ENCODE measurements around the gene PDE3A. TPM values are rescaled to one million over a fixed set of nuclear protein-coding genes. Genes with fewer than 3 reads are reported as not detected.

PDE3A gene
- total RNA-seq, 1 donor from 2014 or later, result 27.9 TPM

- no peak for TF ChIP-seq CTCF (IDR thresholded peaks at IDR 0.05)
- DNase-seq (ENCODE audit: low spot score), result no peak
- no peaks in the 10 kb centered on the region for H3K4me1 Mint-ChIP-seq (ENCODE audit: low read depth)
- H3K27ac Mint-ChIP-seq (ENCODE audit: unreplicated experiment), result no peak overlapping the region
- peaks cover 7% of the 10 kb centered on the region for H3K9me3 Mint-ChIP-seq (ENCODE audit: low read depth)
- no peaks in the 10 kb centered on the region for H3K27me3 Mint-ChIP-seq (ENCODE audit: low read depth)
- H3K4me3 Mint-ChIP-seq (ENCODE audit: unreplicated experiment), result no peak overlapping the region
- H3K36me3 Mint-ChIP-seq (ENCODE audit: low read depth), result peaks cover 34% of the 10 kb centered on the region
Observed at GRCh38 chr12:20681334-20681733, 313.0 kb downstream of the PDE3A start.

- no peaks in the 10 kb centered on the region for H3K27me3 Mint-ChIP-seq (ENCODE audit: low read depth)
- H3K4me3 Mint-ChIP-seq (ENCODE audit: unreplicated experiment), result no peak within 1 kb of the TSS
- no peak for TF ChIP-seq CTCF (IDR thresholded peaks at IDR 0.05)
- no peak within 1 kb of the TSS for H3K27ac Mint-ChIP-seq (ENCODE audit: unreplicated experiment)
- no peaks in the 10 kb centered on the region for H3K9me3 Mint-ChIP-seq (ENCODE audit: low read depth)
- no peaks in the 10 kb centered on the region for H3K36me3 Mint-ChIP-seq (ENCODE audit: low read depth)
- DNase-seq (ENCODE audit: low spot score), result no peak
- peaks cover 5% of the 10 kb centered on the region for H3K4me1 Mint-ChIP-seq (ENCODE audit: low read depth)
Observed at GRCh38 chr12:20695232-20695631, 326.9 kb downstream of the PDE3A start, which contains the start of gene SLCO1C1. TSS of gene SLCO1C1 (plus strand) at chr12:20695332. CDS start at chr12:20699577, 4,245 bp downstream.

- Mint-ChIP-seq H3K4me3 (ENCODE audit: unreplicated experiment) (no peak overlapping the region), H3K4me1 (ENCODE audit: low read depth) (peaks cover 5% of the 10 kb centered on the region), H3K27ac (ENCODE audit: unreplicated experiment) (no peak overlapping the region), H3K27me3 (ENCODE audit: low read depth) (no peaks in the 10 kb centered on the region), H3K9me3 (ENCODE audit: low read depth) (no peaks in the 10 kb centered on the region), H3K36me3 (ENCODE audit: low read depth) (no peaks in the 10 kb centered on the region)
- DNase-seq (ENCODE audit: low spot score), result no peak
- no peak for TF ChIP-seq CTCF (IDR thresholded peaks at IDR 0.05)
Observed at GRCh38 chr12:20696181-20696905, 328.0 kb downstream of the PDE3A start.

- TF ChIP-seq CTCF (IDR thresholded peaks at IDR 0.05), result no peak
- Mint-ChIP-seq H3K4me3 (ENCODE audit: unreplicated experiment) (no peak overlapping the region), H3K9me3 (ENCODE audit: low read depth) (no peaks in the 10 kb centered on the region), H3K27me3 (ENCODE audit: low read depth) (no peaks in the 10 kb centered on the region), H3K27ac (ENCODE audit: unreplicated experiment) (no peak overlapping the region), H3K36me3 (ENCODE audit: low read depth) (no peaks in the 10 kb centered on the region), H3K4me1 (ENCODE audit: low read depth) (peaks cover 2% of the 10 kb centered on the region)
- DNase-seq (ENCODE audit: low spot score), result no peak
Observed at GRCh38 chr12:20701106-20701505, 332.8 kb downstream of the PDE3A start.

GRCh38 chr12:20704860-20705259, 336.5 kb downstream of the PDE3A start:
- H3K27me3 Mint-ChIP-seq (ENCODE audit: low read depth), result no peaks in the 10 kb centered on the region
- H3K4me3 Mint-ChIP-seq (ENCODE audit: unreplicated experiment), result no peak overlapping the region
- peaks cover 3% of the 10 kb centered on the region for H3K36me3 Mint-ChIP-seq (ENCODE audit: low read depth)
- DNase-seq (ENCODE audit: low spot score), result no peak
- no peaks in the 10 kb centered on the region for H3K9me3 Mint-ChIP-seq (ENCODE audit: low read depth)
- no peaks in the 10 kb centered on the region for H3K4me1 Mint-ChIP-seq (ENCODE audit: low read depth)
- no peak for TF ChIP-seq CTCF (IDR thresholded peaks at IDR 0.05)
- H3K27ac Mint-ChIP-seq (ENCODE audit: unreplicated experiment), result no peak overlapping the region
